H9 (cell line): ENCODE data around the gene MYO18B. TPM values are rescaled to one million over a fixed set of nuclear protein-coding genes. Genes with fewer than 3 reads are reported as not detected.

Experiments
- DNase-seq: peaks from one replicate; pipeline ENCODE4 v3.0.0-alpha.2; 2017
- H2AFZ ChIP-seq: one replicate; pipeline ENCODE4 v1.6.1; 2013; ENCODE audit warnings: mild to moderate bottlenecking, low read length, control low read depth, moderate library complexity
- H2AK5ac ChIP-seq: 2 replicates; pipeline ENCODE4 v1.6.1; 2013; ENCODE audit warnings: low read length, control low read depth, mixed read lengths; ENCODE audit not compliant: insufficient read length
- H2BK120ac ChIP-seq: one replicate; pipeline ENCODE4 v1.6.1; 2013; ENCODE audit warnings: low read depth, mild to moderate bottlenecking, low read length, control low read depth, inconsistent platforms; ENCODE audit not compliant: poor library complexity, severe bottlenecking
- H2BK12ac ChIP-seq: 2 replicates; pipeline ENCODE4 v1.6.1; 2013; ENCODE audit warnings: low read length, control low read depth, mixed read lengths, low read depth; ENCODE audit not compliant: insufficient read length
- H2BK15ac ChIP-seq: 2 replicates; pipeline ENCODE4 v1.6.1; 2013; ENCODE audit warnings: low read depth, low read length, control low read depth
- H2BK20ac ChIP-seq: one replicate; pipeline ENCODE4 v1.6.1; 2013; ENCODE audit warnings: low read depth, mild to moderate bottlenecking, low read length, control low read depth, inconsistent platforms; ENCODE audit not compliant: poor library complexity, severe bottlenecking
- H2BK5ac ChIP-seq: 2 replicates; pipeline ENCODE4 v1.6.1; 2013; ENCODE audit warnings: low read length, control low read depth, mixed read lengths; ENCODE audit not compliant: insufficient read length
- H3K14ac ChIP-seq: 2 replicates; pipeline ENCODE4 v1.6.1; 2013; ENCODE audit warnings: low read length, control low read depth; ENCODE audit not compliant: insufficient read depth
- H3K18ac ChIP-seq: 2 replicates; pipeline ENCODE4 v1.6.1; 2013; ENCODE audit warnings: low read depth, mild to moderate bottlenecking, mixed read lengths, low read length, control low read depth; ENCODE audit not compliant: insufficient read length
- H3K23ac ChIP-seq: 2 replicates; pipeline ENCODE4 v1.6.1; 2013; ENCODE audit warnings: low read length, control low read depth, mixed read lengths, low read depth; ENCODE audit not compliant: insufficient read length
- H3K23me2 ChIP-seq: 2 replicates; pipeline ENCODE4 v1.6.1; 2013; ENCODE audit warnings: low read depth, mild to moderate bottlenecking, mixed read lengths, low read length, control low read depth; ENCODE audit not compliant: insufficient read length, poor library complexity, severe bottlenecking
- H3K27ac ChIP-seq: 2 replicates; pipeline ENCODE4 v1.5.1; 2013; ENCODE audit warnings: low read length, control low read depth, mixed read lengths, low read depth; ENCODE audit not compliant: insufficient read length
- H3K27me3 ChIP-seq: 2 replicates; pipeline ENCODE4 v1.6.1; 2013; ENCODE audit warnings: low read length, control low read depth, inconsistent platforms; ENCODE audit not compliant: insufficient read depth
- H3K4ac ChIP-seq: 2 replicates; pipeline ENCODE4 v1.6.1; 2013; ENCODE audit warnings: low read depth, mild to moderate bottlenecking, control low read depth, inconsistent platforms, low read length, moderate library complexity
- H3K4me1 ChIP-seq: 2 replicates; pipeline ENCODE4 v1.6.1; 2013; ENCODE audit warnings: low read length, control low read depth, inconsistent platforms; ENCODE audit not compliant: insufficient read depth
- H3K4me2 ChIP-seq: 2 replicates; pipeline ENCODE4 v1.6.1; 2013; ENCODE audit warnings: low read length, control low read depth, mixed read lengths; ENCODE audit not compliant: insufficient read length, insufficient read depth
- H3K56ac ChIP-seq: 2 replicates; pipeline ENCODE4 v1.6.1; 2013; ENCODE audit warnings: low read depth, mild to moderate bottlenecking, mixed read lengths, low read length, control low read depth; ENCODE audit not compliant: insufficient read length
- H3K79me1 ChIP-seq: 2 replicates; pipeline ENCODE4 v1.6.1; 2013; ENCODE audit warnings: low read depth, mild to moderate bottlenecking, moderate library complexity, low read length, control low read depth, inconsistent platforms; ENCODE audit not compliant: insufficient read depth, poor library complexity, severe bottlenecking
- H3K79me2 ChIP-seq: 2 replicates; pipeline ENCODE4 v1.6.1; 2013; ENCODE audit warnings: low read length, control low read depth, inconsistent platforms; ENCODE audit not compliant: insufficient read depth
- H3K9ac ChIP-seq: 2 replicates; pipeline ENCODE4 v1.6.1; 2013; ENCODE audit warnings: low read length, control low read depth, mixed read lengths; ENCODE audit not compliant: insufficient read length; ENCODE audit errors: extremely low read depth
- H3K9me3 ChIP-seq: one replicate; pipeline ENCODE4 v1.6.1; 2013; ENCODE audit warnings: low read depth, low read length, inconsistent platforms; ENCODE audit not compliant: control insufficient read depth
- H3T11ph ChIP-seq: one replicate; pipeline ENCODE4 v1.6.1; 2013; ENCODE audit warnings: mild to moderate bottlenecking, low read length, control low read depth, inconsistent platforms
- H4K20me1 ChIP-seq: one replicate; pipeline ENCODE4 v1.6.1; 2013; ENCODE audit not compliant: control insufficient read depth, insufficient read length, insufficient read depth
- H4K5ac ChIP-seq: 2 replicates; pipeline ENCODE4 v1.6.1; 2013; ENCODE audit warnings: low read depth, mild to moderate bottlenecking, mixed read lengths, low read length, control low read depth; ENCODE audit not compliant: insufficient read length
- H4K8ac ChIP-seq: replicated peaks from 2 replicates; pipeline ENCODE4 v1.6.1; 2013; ENCODE audit warnings: low read length, control low read depth, mixed read lengths, low read depth; ENCODE audit not compliant: insufficient read length
- H4K91ac ChIP-seq: 2 replicates; pipeline ENCODE4 v1.6.1; 2013; ENCODE audit warnings: low read depth, mild to moderate bottlenecking, moderate library complexity, mixed read lengths, low read length, control low read depth; ENCODE audit not compliant: insufficient read length
- H3K27ac Mint-ChIP-seq, 3 experiments: 2 replicates in 2 of 3; 3 replicates in 1 of 3; pipeline ENCODE4 v1.8.0; 2020 to 2021; ENCODE audit warnings: mixed read lengths in 3 of 3, mild to moderate bottlenecking in 1 of 3, moderate library complexity in 1 of 3
- H3K27me3 Mint-ChIP-seq: 2 replicates; pipeline ENCODE4 v1.8.0; 2021; ENCODE audit warnings: low read depth, mild to moderate bottlenecking, moderate library complexity, mixed read lengths
- H3K36me3 Mint-ChIP-seq, 3 experiments: 2 replicates in 2 of 3; 3 replicates in 1 of 3; pipeline ENCODE4 v1.8.0; 2020 to 2021; ENCODE audit warnings: low read depth in 3 of 3, mixed read lengths in 3 of 3; ENCODE audit not compliant: insufficient read depth in 1 of 3
- H3K4me1 Mint-ChIP-seq, 2 experiments: 2 replicates each; pipeline ENCODE4 v1.8.0; 2020; ENCODE audit warnings: mixed read lengths in 2 of 2
- H3K4me3 Mint-ChIP-seq, 2 experiments: 2 replicates in 1 of 2; 3 replicates in 1 of 2; pipeline ENCODE4 v1.8.0; 2020 to 2021; ENCODE audit warnings: mild to moderate bottlenecking in 2 of 2, mixed read lengths in 2 of 2, moderate library complexity in 1 of 2
- H3K9me3 Mint-ChIP-seq, 2 experiments: 2 replicates in 1 of 2; 3 replicates in 1 of 2; pipeline ENCODE4 v1.8.0; 2020; ENCODE audit warnings: mild to moderate bottlenecking in 2 of 2, mixed read lengths in 2 of 2, moderate library complexity in 1 of 2
- CTCF ChIP-seq: fragments of 200-600 bp; sonication (generic); conservative IDR thresholded peaks from 3 replicates; pipeline ENCODE4 v1.8.0; 2021; ENCODE audit warnings: antibody characterized with exemption, mild to moderate bottlenecking
- WGBS: extraction: QIAGEN DNeasy Blood & Tissue Kit; methylation state at CpG from one replicate; pipeline ENCODE4 v1.1.7; 2013; ENCODE audit warnings: missing lambda C conversion rate, low lambda C conversion rate, mixed read lengths; ENCODE audit not compliant: insufficient read length; ENCODE audit errors: extremely low coverage; 5-methylcytosine and 5-hydroxymethylcytosine counted together
- total RNA-seq: library from RNA; stranded (reverse); gene quantifications from 2 replicates; pipeline ENCODE4 v1.2.1, GENCODE V29; 2021

The MYO18B gene
- total RNA-seq, 1 experiment from 2014 or later, result 0.46 TPM

GRCh38 chr22:25763239-25763777 is 21.3 kb downstream of the MYO18B start:
- H3K4me1 ChIP-seq, result no peaks in the 10 kb centered on the region
- no peak overlapping the region for H3K56ac ChIP-seq
- no peak overlapping the region for H4K8ac ChIP-seq
- no peak overlapping the region for H2BK5ac ChIP-seq
- Mint-ChIP-seq H3K4me1 (no peaks in the 10 kb centered on the region), H3K27ac (no peak overlapping the region), H3K4me3 (no peak overlapping the region), H3K27me3 (peaks cover 10% of the 10 kb centered on the region), H3K9me3 (peaks cover 7 to 8% of the 10 kb centered on the region in 2 experiments; a peak in 4 of 5 replicates), H3K36me3 (no peaks in the 10 kb centered on the region)
- H3K9me3 ChIP-seq, result no peaks in the 10 kb centered on the region
- H3K9ac ChIP-seq, result no peak overlapping the region
- H3K23ac ChIP-seq, result no peak overlapping the region
- whole genome bisulfite sequencing, result no CpG with 5 or more reads among the region's 7 CpGs
- no peaks in the 10 kb centered on the region for H3K23me2 ChIP-seq
- no peak overlapping the region for H3K4ac ChIP-seq
- no peak overlapping the region for H2BK12ac ChIP-seq
- H4K91ac ChIP-seq, result no peak overlapping the region
- no peak overlapping the region for H3K14ac ChIP-seq
- H2BK120ac ChIP-seq, result no peak overlapping the region
- H3K27me3 ChIP-seq, result no peaks in the 10 kb centered on the region
- no peaks in the 10 kb centered on the region for H3K79me2 ChIP-seq
- no peak overlapping the region for H2AFZ ChIP-seq
- H3K4me2 ChIP-seq, result no peak overlapping the region
- H4K20me1 ChIP-seq, result no peaks in the 10 kb centered on the region
- no peak overlapping the region for H3K27ac ChIP-seq
- TF ChIP-seq CTCF, result no peak
- H3T11ph ChIP-seq, result no peak overlapping the region
- no peak overlapping the region for H2AK5ac ChIP-seq
- DNase-seq, result no peak
- H2BK15ac ChIP-seq, result no peak overlapping the region
- no peaks in the 10 kb centered on the region for H3K79me1 ChIP-seq
- H4K5ac ChIP-seq, result no peak overlapping the region
- no peak overlapping the region for H2BK20ac ChIP-seq
- no peak overlapping the region for H3K18ac ChIP-seq
